Cardiac fibroblast (primary cell): Measurements from ENCODE around the gene TMEM119.

ENCODE experiments used
- DNase-seq, 2 donors: peaks; one replicate each; pipeline versions ENCODE4 v3.0.0 to v3.0.0-alpha.2; 2010; ENCODE audit warnings: low read depth in 2 of 2
- H3K4me3 ChIP-seq, 2 donors: replicated peaks in 1 of 2; 1 replicate in 1 of 2; 2 replicates in 1 of 2; pipeline ENCODE4 v1.5.1; 2011; ENCODE audit warnings: low read depth in 2 of 2, low read length in 2 of 2, mild to moderate bottlenecking in 2 of 2, moderate library complexity in 1 of 2
- TF ChIP-seq, protein P1 (sequence below): IDR thresholded peaks from one replicate; pipeline ENCODE4 v1.5.1; 2011; ENCODE audit warnings: low read depth, mild to moderate bottlenecking, low read length, inconsistent platforms

TMEM119 gene

DNA sequence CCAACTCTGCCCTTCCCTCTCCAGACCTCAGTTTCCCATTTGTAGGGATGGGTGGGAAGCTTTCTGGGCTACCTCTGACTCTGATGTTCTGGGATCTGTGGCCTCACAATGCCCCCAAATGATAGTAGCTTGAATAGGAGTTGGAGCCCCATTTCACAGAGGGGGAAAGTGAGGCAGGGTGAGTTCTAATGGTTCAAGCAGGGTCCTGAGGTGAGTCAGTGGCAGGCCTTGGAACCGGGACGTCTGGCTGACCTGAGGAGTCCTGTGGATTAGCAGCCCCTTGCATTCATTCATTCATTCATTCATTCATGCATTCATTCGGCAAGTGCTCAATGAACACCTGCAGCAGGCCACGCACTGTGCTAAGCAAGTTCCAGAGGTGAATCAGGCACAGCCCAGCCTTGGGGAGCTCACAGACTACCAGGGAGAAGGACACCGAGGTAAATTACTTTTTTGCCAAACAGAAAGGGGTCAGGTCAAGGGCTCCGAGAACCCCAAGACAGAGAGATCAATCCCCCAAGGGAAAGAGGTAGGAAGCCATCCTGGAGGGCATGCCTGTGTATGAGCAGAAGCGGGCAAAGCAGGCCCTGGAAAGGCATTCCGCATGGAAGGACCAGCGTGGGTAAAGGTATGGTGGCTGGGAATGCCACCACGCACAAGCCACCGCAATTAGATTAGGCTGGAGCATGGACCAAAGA is 818 bp upstream of the TMEM119 start:
- no peak overlapping the region for H3K4me3 ChIP-seq
- TF ChIP-seq, protein P1, sequence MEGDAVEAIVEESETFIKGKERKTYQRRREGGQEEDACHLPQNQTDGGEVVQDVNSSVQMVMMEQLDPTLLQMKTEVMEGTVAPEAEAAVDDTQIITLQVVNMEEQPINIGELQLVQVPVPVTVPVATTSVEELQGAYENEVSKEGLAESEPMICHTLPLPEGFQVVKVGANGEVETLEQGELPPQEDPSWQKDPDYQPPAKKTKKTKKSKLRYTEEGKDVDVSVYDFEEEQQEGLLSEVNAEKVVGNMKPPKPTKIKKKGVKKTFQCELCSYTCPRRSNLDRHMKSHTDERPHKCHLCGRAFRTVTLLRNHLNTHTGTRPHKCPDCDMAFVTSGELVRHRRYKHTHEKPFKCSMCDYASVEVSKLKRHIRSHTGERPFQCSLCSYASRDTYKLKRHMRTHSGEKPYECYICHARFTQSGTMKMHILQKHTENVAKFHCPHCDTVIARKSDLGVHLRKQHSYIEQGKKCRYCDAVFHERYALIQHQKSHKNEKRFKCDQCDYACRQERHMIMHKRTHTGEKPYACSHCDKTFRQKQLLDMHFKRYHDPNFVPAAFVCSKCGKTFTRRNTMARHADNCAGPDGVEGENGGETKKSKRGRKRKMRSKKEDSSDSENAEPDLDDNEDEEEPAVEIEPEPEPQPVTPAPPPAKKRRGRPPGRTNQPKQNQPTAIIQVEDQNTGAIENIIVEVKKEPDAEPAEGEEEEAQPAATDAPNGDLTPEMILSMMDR, result no peak
- DNase-seq, result no peak

DNA sequence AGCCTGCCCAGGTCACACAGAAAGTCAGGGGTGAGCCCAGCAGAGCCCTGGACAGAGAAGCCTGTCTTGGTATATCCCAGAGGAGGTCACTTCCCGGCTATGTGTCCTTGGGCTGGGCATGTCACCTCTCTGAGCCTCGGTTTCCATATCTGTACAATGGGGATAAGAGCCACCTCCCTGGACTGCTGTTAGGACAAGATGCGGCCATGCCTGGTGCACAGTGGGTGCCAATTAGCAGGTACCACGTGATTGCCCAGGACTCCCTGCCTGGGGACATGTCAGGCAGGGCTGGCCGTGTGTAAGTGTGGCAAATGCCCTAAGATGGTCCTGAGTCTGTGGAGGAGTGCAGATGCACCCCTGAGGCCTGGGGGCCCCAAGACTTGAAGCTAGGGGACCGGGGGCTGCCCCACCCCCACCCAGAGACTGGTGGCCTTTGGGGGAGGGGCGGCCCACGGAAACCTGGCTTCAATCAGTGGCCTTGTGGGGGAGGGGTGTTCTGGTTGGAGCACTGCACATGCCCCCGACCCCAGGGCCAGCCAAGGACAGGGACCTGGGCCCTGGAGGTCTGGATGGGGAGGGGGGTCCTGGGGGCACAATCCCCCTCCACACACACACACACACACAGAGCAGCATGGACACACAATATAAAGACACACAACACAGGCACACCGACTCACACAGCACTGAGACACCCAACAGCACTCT is 878 bp downstream of the TMEM119 start:
- peak overlapping the region in 1 of 2 donors; percentile 45 for H3K4me3 ChIP-seq
- TF ChIP-seq, protein P1, result no peak
- no peak for DNase-seq

DNA sequence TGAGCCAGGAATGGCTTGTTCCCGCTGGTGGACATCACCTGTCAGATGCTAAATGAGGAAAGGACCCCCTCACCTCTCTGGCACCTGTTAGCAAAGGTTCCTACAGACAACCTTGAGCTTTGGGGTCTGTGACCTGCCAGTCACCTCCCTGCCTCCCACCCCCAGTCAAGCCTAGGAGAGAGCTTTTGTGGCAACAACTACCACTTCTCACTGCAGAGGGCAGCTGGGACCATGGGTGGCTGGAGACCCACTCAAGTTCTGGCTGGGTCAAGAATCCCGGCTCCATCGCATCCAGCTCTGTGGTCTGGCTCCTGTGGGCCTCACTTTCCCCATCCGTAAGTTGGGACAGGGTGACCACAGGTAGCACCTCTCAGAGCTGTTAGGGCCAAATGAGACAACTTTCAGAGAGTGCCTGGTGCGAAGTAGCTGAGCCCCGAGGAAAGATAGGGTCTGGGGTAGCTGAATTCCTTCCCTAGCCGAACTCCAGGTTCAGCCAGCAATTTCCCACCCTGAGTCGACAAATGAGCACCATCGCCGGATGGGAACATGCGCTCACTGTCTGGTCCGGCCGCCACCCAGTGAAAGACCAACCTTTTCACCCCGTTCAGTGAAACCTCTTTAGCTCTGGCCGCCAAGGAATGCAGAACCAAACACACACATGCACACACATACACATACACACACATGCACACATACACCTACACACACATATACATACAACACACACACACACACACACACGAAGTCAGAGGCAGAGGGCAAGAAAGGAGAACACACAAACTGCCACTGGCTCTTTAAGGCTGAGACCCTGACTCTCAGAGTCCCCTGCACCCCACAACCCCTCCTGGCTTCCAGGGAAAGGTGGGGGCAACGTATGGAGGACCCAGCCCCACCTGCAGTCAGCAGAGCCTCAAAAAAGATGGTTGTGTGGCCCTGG is 1.9 kb downstream of the TMEM119 start:
- no peak for DNase-seq
- H3K4me3 ChIP-seq, result peak overlapping the region in 1 of 2 donors; percentile 32
- TF ChIP-seq, protein P1, result no peak

DNA sequence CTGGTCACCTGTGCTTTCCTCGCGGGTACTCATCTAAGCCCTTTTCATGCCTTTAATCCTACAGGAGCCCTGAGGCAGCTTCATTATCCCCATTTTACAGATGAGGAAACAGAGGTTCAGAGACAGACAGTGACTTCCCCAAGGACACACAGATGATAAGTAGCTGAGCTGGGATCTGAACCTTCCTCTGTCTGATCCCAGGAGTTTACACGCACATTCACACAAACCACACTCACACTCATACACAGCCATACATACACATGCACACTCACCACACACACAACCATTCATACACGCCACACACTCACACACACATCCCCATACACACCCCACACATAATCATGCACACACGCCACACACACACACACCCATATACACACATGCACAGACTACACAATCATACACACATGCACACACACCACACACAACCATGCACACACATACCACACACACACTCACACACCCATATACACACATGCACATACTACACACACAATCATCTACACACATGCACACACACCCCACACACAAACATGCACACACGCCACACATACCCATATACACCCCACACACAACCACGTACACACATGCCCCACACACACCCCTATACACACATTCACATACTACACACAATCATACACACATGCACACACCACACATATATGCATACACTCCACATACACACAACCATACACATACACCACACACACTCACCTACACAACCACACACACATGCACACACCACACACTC is 2.7 kb downstream of the TMEM119 start:
- DNase-seq, result no peak
- TF ChIP-seq, protein P1, result no peak
- no peak overlapping the region for H3K4me3 ChIP-seq

DNA sequence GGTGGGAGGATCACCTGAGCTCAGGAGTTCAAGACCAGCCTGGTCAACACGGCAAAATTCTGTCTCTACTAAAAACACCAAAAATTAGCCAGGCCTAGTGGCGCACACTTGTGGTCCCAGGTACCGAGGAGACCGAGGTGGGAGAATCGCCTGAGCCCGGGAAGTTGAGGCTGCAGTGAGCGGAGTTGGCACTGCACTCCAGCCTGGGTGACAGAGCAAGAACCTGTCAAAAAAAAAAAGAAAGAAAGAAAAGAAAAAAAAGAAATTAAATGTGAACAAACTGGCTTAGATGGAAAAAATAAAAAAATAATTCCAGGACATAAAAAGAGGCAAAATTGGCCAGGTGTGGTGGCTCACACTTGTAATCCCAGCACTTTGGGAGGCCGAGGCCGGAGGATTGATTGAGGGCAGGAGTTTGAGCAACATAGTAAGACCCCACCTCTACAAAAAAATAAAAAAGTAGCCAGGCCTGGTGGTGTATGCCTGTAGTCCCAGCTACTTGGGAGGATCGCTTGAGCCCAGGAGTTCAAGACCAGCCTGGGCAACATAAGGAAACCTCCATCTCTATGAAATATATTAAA is 3.5 kb downstream of the TMEM119 start:
- H3K4me3 ChIP-seq, result no peak overlapping the region
- TF ChIP-seq, protein P1, result no peak
- DNase-seq, result no peak
